CD14-positive monocyte (primary cell): Measurements from ENCODE around the gene GYG1. TPM values are rescaled to one million over a fixed set of nuclear protein-coding genes. Genes with fewer than 3 reads are reported as not detected.

Source experiments
- DNase-seq, 3 donors: peaks; one replicate each; pipeline ENCODE4 v3.0.0-alpha.2; 2011 to 2022
- H2AFZ ChIP-seq: 2 replicates; pipeline ENCODE4 v1.6.0; 2012; ENCODE audit warnings: mild to moderate bottlenecking, low read depth, low read length, inconsistent platforms; ENCODE audit not compliant: insufficient read depth, poor library complexity, severe bottlenecking
- H3K27ac ChIP-seq, 2 donors: 1 replicate in 1 of 2; 2 replicates in 1 of 2; pipeline ENCODE4 v1.5.1; 2012 to 2013; ENCODE audit warnings: low read length in 2 of 2, control low read depth in 1 of 2, inconsistent platforms in 1 of 2, low read depth in 1 of 2, mild to moderate bottlenecking in 1 of 2
- H3K27me3 ChIP-seq, 2 donors: one replicate each; pipeline versions ENCODE4 v1.6.0 to v1.6.1; 2011 to 2013; ENCODE audit warnings: low read length in 2 of 2; ENCODE audit not compliant: control insufficient read depth in 2 of 2, insufficient read depth in 2 of 2
- H3K36me3 ChIP-seq, 2 donors: replicated peaks in 1 of 2; 1 replicate in 1 of 2; 2 replicates in 1 of 2; pipeline versions ENCODE4 v1.5.1 to v1.6.1; 2012 to 2013; ENCODE audit warnings: low read length in 2 of 2, control low read depth in 1 of 2, inconsistent platforms in 1 of 2, mild to moderate bottlenecking in 1 of 2; ENCODE audit not compliant: insufficient read depth in 2 of 2, control insufficient read depth in 1 of 2
- H3K4me1 ChIP-seq, 2 donors: 1 replicate in 1 of 2; 2 replicates in 1 of 2; pipeline versions ENCODE4 v1.5.1 to v1.6.1; 2012 to 2013; ENCODE audit warnings: low read length in 2 of 2, control low read depth in 1 of 2, inconsistent platforms in 1 of 2, mild to moderate bottlenecking in 1 of 2, moderate library complexity in 1 of 2; ENCODE audit not compliant: insufficient read depth in 2 of 2, control insufficient read depth in 1 of 2
- H3K4me2 ChIP-seq: replicated peaks from 2 replicates; pipeline ENCODE3; 2012; ENCODE audit warnings: low read length, moderate library complexity, mild to moderate bottlenecking; ENCODE audit not compliant: poor library complexity, severe bottlenecking; ENCODE audit errors: extremely low read depth
- H3K4me3 ChIP-seq, 3 experiments: fragments of 200-600 bp in 1 of 3; sonication (generic) in 1 of 3; replicated peaks in 1 of 3; 1 replicate in 2 of 3; 2 replicates in 1 of 3; pipeline ENCODE4 v1.5.1; 2011 to 2013; ENCODE audit warnings: low read length in 3 of 3, mild to moderate bottlenecking in 3 of 3, control low read depth in 2 of 3, low read depth in 2 of 3, inconsistent platforms in 1 of 3, moderate library complexity in 1 of 3
- H3K79me2 ChIP-seq: 2 replicates; pipeline ENCODE4 v1.6.0; 2012; ENCODE audit warnings: mild to moderate bottlenecking, control low read depth, inconsistent platforms, low read length, moderate library complexity; ENCODE audit not compliant: insufficient read depth
- H3K9ac ChIP-seq: 2 replicates; pipeline ENCODE4 v1.6.0; 2017; ENCODE audit warnings: low read length, mild to moderate bottlenecking; ENCODE audit not compliant: insufficient read depth, poor library complexity, severe bottlenecking
- H3K9me3 ChIP-seq, 2 donors: replicated peaks in 1 of 2; 1 replicate in 1 of 2; 2 replicates in 1 of 2; pipeline versions ENCODE4 v1.5.1 to v1.6.1; 2012 to 2013; ENCODE audit warnings: low read length in 2 of 2, control low read depth in 1 of 2; ENCODE audit not compliant: control insufficient read depth in 1 of 2, insufficient read depth in 1 of 2
- H4K20me1 ChIP-seq: 2 replicates; pipeline ENCODE4 v1.6.0; 2012; ENCODE audit warnings: mild to moderate bottlenecking, low read length, control low read depth, moderate library complexity; ENCODE audit not compliant: insufficient read depth
- H3K27ac Mint-ChIP-seq, 7 donors: one replicate each; pipeline ENCODE4 v1.8.0; 2020; ENCODE audit warnings: mild to moderate bottlenecking in 7 of 7, mixed read lengths in 7 of 7, moderate library complexity in 6 of 7, inconsistent platforms in 2 of 7
- H3K27me3 Mint-ChIP-seq, 3 donors: one replicate each; pipeline ENCODE4 v1.8.0; 2021 to 2022; ENCODE audit warnings: low read depth in 3 of 3, mild to moderate bottlenecking in 3 of 3, mixed read lengths in 3 of 3, moderate library complexity in 3 of 3, inconsistent platforms in 1 of 3
- H3K36me3 Mint-ChIP-seq, 2 donors: one replicate each; pipeline ENCODE4 v1.8.0; 2020; ENCODE audit warnings: mixed read lengths in 2 of 2, inconsistent platforms in 1 of 2, mild to moderate bottlenecking in 1 of 2
- H3K4me1 Mint-ChIP-seq: one replicate; pipeline ENCODE4 v1.8.0; 2020; ENCODE audit warnings: mild to moderate bottlenecking, mixed read lengths
- H3K4me3 Mint-ChIP-seq, 2 donors: one replicate each; pipeline ENCODE4 v1.8.0; 2020; ENCODE audit warnings: mild to moderate bottlenecking in 2 of 2, mixed read lengths in 2 of 2, moderate library complexity in 1 of 2
- H3K9me3 Mint-ChIP-seq, 7 donors: one replicate each; pipeline ENCODE4 v1.8.0; 2020 to 2022; ENCODE audit warnings: mixed read lengths in 7 of 7, mild to moderate bottlenecking in 6 of 7, moderate library complexity in 6 of 7, inconsistent platforms in 2 of 7
- CTCF ChIP-seq: fragments of 200-600 bp; IDR thresholded peaks from one replicate; pipeline ENCODE4 v1.8.0; 2022; ENCODE audit warnings: antibody characterized with exemption, mild to moderate bottlenecking
- WGBS: methylation state at CpG from one replicate; pipeline ENCODE4 v1.1.5; 2013; ENCODE audit warnings: missing lambda C conversion rate; ENCODE audit not compliant: insufficient coverage; 5-methylcytosine and 5-hydroxymethylcytosine counted together
- intact Hi-C, 2 donors: fragments of 100-400 bp; cut with micrococcal nuclease; formaldehyde crosslinking; loops; one replicate each; pipeline versions ENCODE4 v1.15.0 to v1.15.1; 2023
- polyA plus RNA-seq, 3 donors: library from polyadenylated mRNA; depleted of rRNA in 1 of 3; unstranded in 2 of 3; stranded (reverse) in 1 of 3; fragments of 300-500 nt in 2 of 3; fragments of >200 nt in 1 of 3; fragmentation: Illumina TruSeq in 2 of 3; gene quantifications; 1 replicate in 2 of 3; 2 replicates in 1 of 3; pipeline ENCODE4 v1.2.3, GENCODE V29; 2012 to 2021

The GYG1 gene
- polyA plus RNA-seq, 3 donors: 50.6 to 122 (median 121) TPM

- no peak for DNase-seq
- no peak for TF ChIP-seq CTCF
- Histone ChIP-seq H2AFZ (no peak overlapping the region), H3K4me1 (no peaks in the 10 kb centered on the region), H3K27ac (peak overlapping the region in 1 of 2 donors; percentile 15), H3K9ac (no peak overlapping the region), H3K4me3 (no peak overlapping the region), H3K4me2 (no peak overlapping the region), H3K9me3 (no peaks in the 10 kb centered on the region), H4K20me1 (peaks cover 51% of the 10 kb centered on the region), H3K36me3 (peaks cover 74 to 97% of the 10 kb centered on the region in 2 donors), H3K27me3 (no peaks in the 10 kb centered on the region), H3K79me2 (peaks cover 4% of the 10 kb centered on the region)
- peak overlapping the region in 5 of 7 donors; percentile 10 to 75 (median 43) for H3K27ac Mint-ChIP-seq
- H3K36me3 Mint-ChIP-seq: peaks cover 66 to 92% of the 10 kb centered on the region in 2 donors
- intact Hi-C loops: no loop called here
- peaks cover 0 to 2% (median 0%) of the 10 kb centered on the region in 3 donors for H3K27me3 Mint-ChIP-seq
- whole genome bisulfite sequencing: 96% methylated on average over 3 of the region's 3 CpGs
- H3K9me3 Mint-ChIP-seq: no peaks in the 10 kb centered on the region
- H3K4me1 Mint-ChIP-seq: no peaks in the 10 kb centered on the region
- H3K4me3 Mint-ChIP-seq: no peak overlapping the region
These were observed 24.1 kb downstream of the GYG1 start for GRCh38 chr3:149015393-149015792.

GRCh38 chr3:149016242-149016641 lies 24.9 kb downstream of the GYG1 start:
- Histone ChIP-seq H3K27ac (peak overlapping the region in 1 of 2 donors; percentile 15), H3K79me2 (peaks cover 4% of the 10 kb centered on the region), H3K27me3 (no peaks in the 10 kb centered on the region), H3K4me3 (no peak overlapping the region), H3K4me1 (no peaks in the 10 kb centered on the region), H3K9me3 (no peaks in the 10 kb centered on the region), H3K4me2 (no peak overlapping the region), H3K36me3 (peaks cover 74 to 97% of the 10 kb centered on the region in 2 donors), H4K20me1 (peaks cover 51% of the 10 kb centered on the region), H2AFZ (no peak overlapping the region), H3K9ac (no peak overlapping the region)
- no peak for TF ChIP-seq CTCF
- peaks cover 65 to 91% of the 10 kb centered on the region in 2 donors for H3K36me3 Mint-ChIP-seq
- intact Hi-C loops: no loop called here
- WGBS: 100% methylated on average over 1 of the region's 2 CpGs
- H3K4me3 Mint-ChIP-seq: no peak overlapping the region
- peak overlapping the region in 2 of 7 donors; percentile 16 to 32 for H3K27ac Mint-ChIP-seq
- DNase-seq: no peak
- no peaks in the 10 kb centered on the region for H3K4me1 Mint-ChIP-seq
- H3K9me3 Mint-ChIP-seq: no peaks in the 10 kb centered on the region
- peaks cover 0 to 2% (median 0%) of the 10 kb centered on the region in 3 donors for H3K27me3 Mint-ChIP-seq
